ENCODE data around the gene AOPEP. TPM values are rescaled to one million over a fixed set of nuclear protein-coding genes. Genes with fewer than 3 reads are reported as not detected.

The AOPEP gene
- total and polyA plus RNA-seq, 2 of the 13 experiments (the other 11 are each of a cell fraction or from before 2014, with no cell fraction given) = 22.2 to 41.6 TPM

DNA sequence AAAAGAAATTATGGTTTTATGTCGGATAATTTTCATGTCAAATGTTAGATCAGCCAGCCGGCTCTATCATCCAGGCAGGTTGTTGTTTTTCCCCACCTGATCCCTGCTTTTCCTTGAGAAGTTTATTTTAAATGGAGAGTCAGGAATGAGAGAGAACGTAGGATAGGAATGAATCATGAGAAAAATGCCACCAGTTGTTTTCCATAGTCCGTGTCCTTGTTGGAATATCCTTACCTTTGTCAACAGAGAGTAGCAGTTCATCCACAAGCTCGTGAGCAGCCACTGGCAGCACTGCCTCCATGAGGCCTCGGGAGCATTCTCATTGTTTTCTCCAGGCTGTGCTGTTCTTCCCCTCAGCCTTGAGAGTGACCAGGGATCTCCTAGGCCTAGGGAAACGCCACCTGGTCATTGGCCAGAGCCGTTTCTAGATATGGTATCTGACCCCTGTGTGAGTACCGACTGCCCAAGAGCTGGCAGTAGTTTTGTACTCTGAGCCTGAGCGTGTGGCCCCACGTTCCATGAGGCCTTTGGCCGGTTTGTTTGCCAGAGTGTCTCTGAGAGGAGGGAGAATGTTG lies 297.7 kb downstream of the AOPEP start (continued):
- TF ChIP-seq CSRNP2 (CRISPR knock-in tag; conservative IDR thresholded peaks at IDR 0.05; ENCODE audit: low read depth) (no peak), ZNF776 (CRISPR knock-in tag; IDR thresholded peaks at IDR 0.05) (no peak), NBN (conservative IDR thresholded peaks at IDR 0.05) (no peak), USF2 (IDR thresholded peaks at IDR 0.05; ENCODE audit: low read depth, low read length) (no peak), USF2 (CRISPR knock-in tag; IDR thresholded peaks at IDR 0.05; ENCODE audit: borderline replicate concordance) (no peak), SIX4 (CRISPR knock-in tag; IDR thresholded peaks at IDR 0.05) (no peak), CREBL2 (CRISPR knock-in tag; IDR thresholded peaks at IDR 0.05; ENCODE audit: borderline replicate concordance) (no peak), ZNF614 (CRISPR knock-in tag; IDR thresholded peaks at IDR 0.05; ENCODE audit: borderline replicate concordance) (no peak), ATF6 (CRISPR knock-in tag; conservative IDR thresholded peaks at IDR 0.05) (no peak), ZNF281 (CRISPR knock-in tag; IDR thresholded peaks at IDR 0.05; ENCODE audit: borderline replicate concordance) (no peak), NFRKB (IDR thresholded peaks at IDR 0.05) (no peak), THAP7 (CRISPR knock-in tag; IDR thresholded peaks at IDR 0.05) (no peak)
- TF ChIP-seq, protein P1, sequence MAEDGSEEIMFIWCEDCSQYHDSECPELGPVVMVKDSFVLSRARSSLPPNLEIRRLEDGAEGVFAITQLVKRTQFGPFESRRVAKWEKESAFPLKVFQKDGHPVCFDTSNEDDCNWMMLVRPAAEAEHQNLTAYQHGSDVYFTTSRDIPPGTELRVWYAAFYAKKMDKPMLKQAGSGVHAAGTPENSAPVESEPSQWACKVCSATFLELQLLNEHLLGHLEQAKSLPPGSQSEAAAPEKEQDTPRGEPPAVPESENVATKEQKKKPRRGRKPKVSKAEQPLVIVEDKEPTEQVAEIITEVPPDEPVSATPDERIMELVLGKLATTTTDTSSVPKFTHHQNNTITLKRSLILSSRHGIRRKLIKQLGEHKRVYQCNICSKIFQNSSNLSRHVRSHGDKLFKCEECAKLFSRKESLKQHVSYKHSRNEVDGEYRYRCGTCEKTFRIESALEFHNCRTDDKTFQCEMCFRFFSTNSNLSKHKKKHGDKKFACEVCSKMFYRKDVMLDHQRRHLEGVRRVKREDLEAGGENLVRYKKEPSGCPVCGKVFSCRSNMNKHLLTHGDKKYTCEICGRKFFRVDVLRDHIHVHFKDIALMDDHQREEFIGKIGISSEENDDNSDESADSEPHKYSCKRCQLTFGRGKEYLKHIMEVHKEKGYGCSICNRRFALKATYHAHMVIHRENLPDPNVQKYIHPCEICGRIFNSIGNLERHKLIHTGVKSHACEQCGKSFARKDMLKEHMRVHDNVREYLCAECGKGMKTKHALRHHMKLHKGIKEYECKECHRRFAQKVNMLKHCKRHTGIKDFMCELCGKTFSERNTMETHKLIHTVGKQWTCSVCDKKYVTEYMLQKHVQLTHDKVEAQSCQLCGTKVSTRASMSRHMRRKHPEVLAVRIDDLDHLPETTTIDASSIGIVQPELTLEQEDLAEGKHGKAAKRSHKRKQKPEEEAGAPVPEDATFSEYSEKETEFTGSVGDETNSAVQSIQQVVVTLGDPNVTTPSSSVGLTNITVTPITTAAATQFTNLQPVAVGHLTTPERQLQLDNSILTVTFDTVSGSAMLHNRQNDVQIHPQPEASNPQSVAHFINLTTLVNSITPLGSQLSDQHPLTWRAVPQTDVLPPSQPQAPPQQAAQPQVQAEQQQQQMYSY (CRISPR knock-in tag; IDR thresholded peaks at IDR 0.05) = no peak
- TF ChIP-seq, protein P2, sequence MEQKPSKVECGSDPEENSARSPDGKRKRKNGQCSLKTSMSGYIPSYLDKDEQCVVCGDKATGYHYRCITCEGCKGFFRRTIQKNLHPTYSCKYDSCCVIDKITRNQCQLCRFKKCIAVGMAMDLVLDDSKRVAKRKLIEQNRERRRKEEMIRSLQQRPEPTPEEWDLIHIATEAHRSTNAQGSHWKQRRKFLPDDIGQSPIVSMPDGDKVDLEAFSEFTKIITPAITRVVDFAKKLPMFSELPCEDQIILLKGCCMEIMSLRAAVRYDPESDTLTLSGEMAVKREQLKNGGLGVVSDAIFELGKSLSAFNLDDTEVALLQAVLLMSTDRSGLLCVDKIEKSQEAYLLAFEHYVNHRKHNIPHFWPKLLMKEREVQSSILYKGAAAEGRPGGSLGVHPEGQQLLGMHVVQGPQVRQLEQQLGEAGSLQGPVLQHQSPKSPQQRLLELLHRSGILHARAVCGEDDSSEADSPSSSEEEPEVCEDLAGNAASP (CRISPR knock-in tag; IDR thresholded peaks at IDR 0.05; ENCODE audit: borderline replicate concordance) = no peak
